Cerebellar nuclear complex (tissue), 1 donor: ENCODE results near the gene ZNF722.
"Not testable (repeated sequence)": the region's sequence is repeated elsewhere in the genome, so short reads cannot be mapped to it uniquely, and the experiment has no call there.

Experiments
- DNase-seq, 2 experiments: peaks; one replicate each; lab custom pipeline; 2025; lab: John Stamatoyannopoulos, UW

Gene ZNF722

GRCh38 chr7:63998549-63998948 lies at the start of gene ZNF722:
Gene ZNF722, plus strand, starts transcription at chr7:63998849. Its CDS starts 113 bp downstream, at chr7:63998962.
- DNase-seq: no peak

GRCh38 chr7:63953181-63953580 lies 45.5 kb upstream of the ZNF722 start:
- no peak for DNase-seq

GRCh38 chr7:63968629-63969028 lies 30.0 kb upstream of the ZNF722 start:
- DNase-seq: no peak

- DNase-seq: not testable (repeated sequence)
Observed at GRCh38 chr7:64015496-64015895, 16.8 kb downstream of the ZNF722 start.

GRCh38 chr7:64035388-64035787 lies 36.7 kb downstream of the ZNF722 start:
- DNase-seq: no peak

GRCh38 chr7:64037095-64037494 lies 38.4 kb downstream of the ZNF722 start:
- no peak for DNase-seq

GRCh38 chr7:64045301-64046040 lies 46.8 kb downstream of the ZNF722 start, which contains the start of gene ZNF727:
Gene ZNF727, plus strand, starts transcription at chr7:64045434. Its CDS starts 188 bp downstream, at chr7:64045622.
- peak in 1 of 2 experiments; percentile 10 for DNase-seq

GRCh38 chr7:64046041-64046389 lies 47.4 kb downstream of the ZNF722 start:
- DNase-seq: no peak
